Measurements from ENCODE around the gene B3GAT1. TPM values are rescaled to one million over a fixed set of nuclear protein-coding genes. Genes with fewer than 3 reads are reported as not detected.
A peak's percentile ranks its signal among the peaks of the same experiment; 100 is the strongest.

The B3GAT1 gene
- total RNA-seq, 1 donor from 2014 or later: 0.27 TPM

DNA sequence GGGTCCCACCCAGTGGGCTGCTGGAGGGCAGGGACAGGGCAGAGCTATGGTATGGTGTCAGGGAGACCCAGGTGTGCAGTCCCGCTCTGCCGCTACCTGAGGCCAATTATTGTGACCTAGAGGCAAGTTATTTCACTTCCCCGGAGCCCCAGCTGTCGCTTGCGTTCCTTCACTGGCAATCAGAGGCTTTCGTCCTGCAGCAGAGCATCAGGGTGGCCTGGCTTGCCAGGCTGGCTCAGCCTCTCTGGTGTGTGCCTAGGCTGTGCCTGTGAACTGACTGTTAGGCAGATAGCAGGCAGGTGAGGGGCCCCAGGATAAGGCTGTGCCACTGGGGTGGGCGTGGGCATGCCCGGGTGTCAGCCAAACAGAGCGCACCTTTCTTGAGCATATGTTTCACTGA is 48.9 kb downstream of the B3GAT1 start:
- intact Hi-C loops (cut with DNase I): no loop called here
- peak; percentile 74 for DNase-seq (ENCODE audit: low spot score)

DNA sequence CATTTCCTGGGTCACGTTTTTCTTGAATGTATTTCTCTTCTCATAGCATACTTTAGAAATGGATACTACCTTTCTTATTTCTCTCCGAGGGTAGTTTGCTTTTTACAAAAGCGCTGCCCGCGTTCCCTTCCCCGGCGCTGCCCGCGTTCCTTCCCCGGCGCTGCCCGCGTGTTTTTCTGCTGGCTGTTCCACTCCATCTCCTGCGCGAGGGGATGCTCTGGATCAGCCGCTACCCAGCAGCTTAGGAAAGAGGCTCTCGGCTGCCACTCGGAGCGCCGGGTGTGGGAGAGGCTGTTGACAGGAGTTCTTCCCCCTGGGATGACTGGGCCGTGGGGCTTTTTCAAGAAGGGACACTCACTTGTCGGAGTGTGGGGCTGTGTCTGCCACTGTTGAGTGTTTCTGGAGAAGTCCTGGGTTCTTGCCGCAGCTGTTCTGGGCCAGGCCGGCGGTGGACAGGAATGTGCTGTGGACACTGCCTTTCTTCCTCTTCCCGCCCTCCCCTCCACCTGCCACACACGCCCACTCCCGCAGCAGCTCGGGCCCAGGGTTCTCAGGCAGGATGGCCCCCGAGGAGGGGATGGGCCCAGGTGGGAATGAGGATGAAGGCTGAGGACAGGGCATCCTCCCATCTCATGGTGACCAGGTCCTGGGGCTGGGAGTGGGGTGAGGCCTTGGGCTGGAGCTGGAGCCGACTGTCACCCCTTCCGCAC is 49.7 kb downstream of the B3GAT1 start:
- peak; percentile 66 for DNase-seq (ENCODE audit: low spot score)
- intact Hi-C loops (cut with DNase I): no loop called here

DNA sequence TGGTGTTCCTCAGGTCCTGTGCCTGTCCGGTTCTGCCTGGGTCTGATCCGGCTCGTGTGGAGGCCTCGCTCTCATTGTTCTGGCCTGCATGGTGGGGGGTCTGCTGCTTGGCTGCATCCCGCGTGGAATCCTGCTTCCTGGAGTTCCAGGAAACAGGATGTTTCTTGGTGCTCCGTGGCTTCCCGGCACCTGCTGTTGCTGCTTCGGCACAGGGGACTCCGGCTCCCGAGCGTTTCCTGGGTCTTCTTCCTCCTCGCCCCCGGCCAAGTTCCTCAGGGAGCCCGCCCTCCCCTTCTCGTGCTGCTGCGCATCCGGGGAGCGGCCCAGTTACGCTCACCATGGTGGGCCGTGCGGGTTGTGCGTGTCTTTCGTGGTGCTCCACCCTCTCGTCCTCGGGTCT is 50.4 kb downstream of the B3GAT1 start:
- DNase-seq (ENCODE audit: low spot score): peak; percentile 57
- intact Hi-C loops (cut with DNase I): no loop called here

DNA sequence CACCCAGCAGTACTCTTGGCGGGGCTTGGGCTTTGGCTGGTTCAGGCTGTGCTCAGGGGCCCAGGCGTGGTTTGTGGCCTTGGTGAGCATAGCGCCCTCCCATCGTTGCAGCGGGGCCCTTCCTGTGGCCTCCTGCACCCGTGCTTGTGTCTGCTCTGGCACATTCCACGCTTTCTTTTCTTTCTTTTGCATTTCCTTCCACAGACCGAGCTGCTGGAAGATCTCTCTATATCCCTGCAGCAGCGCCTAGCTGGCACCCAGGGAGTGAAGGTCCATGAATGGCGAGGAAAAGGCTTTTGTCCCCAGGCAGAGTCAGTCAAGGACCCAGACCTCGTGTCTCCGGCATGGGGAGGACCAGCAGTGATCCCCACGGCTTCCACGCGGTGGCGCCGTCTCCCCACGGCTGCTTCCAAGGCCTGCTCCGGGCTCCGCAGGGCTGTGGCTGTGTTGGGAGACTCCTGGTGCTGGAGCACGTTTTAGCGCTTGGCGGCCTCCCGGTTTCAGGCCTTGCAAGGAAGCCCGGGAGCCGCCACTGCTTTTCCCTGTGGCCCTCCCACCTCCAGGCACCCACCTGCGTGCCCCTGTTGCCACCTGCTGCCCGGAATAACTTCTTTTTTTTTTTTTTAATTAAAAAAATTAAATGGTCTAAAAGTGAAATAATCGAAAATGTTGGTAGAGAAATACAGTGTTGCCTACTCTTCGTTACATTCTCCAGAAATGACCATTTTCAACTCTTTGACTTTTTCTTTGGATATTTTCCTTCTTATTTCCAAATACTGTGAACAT is 51.8 kb downstream of the B3GAT1 start:
- intact Hi-C loops (cut with DNase I): no loop called here

DNA sequence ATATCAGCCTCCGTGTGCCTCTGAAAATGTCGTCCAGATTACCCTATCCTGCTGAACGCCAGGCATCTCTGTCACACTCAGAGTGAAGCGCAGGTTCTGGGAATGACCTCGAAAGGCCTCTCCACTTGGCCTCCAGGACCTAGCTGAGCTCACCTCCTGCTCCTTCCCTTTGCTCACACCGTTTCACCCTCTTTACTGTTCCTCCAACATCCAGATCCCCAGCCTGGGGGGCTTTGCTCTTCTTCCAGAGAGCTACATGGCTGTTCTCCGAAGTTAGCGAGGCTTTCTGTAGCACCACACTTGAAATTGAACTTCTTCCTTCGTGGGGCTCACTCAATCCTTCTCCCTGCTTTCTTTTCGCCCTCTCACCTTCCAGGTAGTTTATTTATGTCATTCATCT is 52.4 kb downstream of the B3GAT1 start:
- intact Hi-C loops (cut with DNase I): no loop called here
- DNase-seq (ENCODE audit: low spot score): peak; percentile 54

More for the DNA sequence above, 51.8 kb downstream of the B3GAT1 start:
- DNase-seq (ENCODE audit: low spot score): peak; percentile 76

DNA sequence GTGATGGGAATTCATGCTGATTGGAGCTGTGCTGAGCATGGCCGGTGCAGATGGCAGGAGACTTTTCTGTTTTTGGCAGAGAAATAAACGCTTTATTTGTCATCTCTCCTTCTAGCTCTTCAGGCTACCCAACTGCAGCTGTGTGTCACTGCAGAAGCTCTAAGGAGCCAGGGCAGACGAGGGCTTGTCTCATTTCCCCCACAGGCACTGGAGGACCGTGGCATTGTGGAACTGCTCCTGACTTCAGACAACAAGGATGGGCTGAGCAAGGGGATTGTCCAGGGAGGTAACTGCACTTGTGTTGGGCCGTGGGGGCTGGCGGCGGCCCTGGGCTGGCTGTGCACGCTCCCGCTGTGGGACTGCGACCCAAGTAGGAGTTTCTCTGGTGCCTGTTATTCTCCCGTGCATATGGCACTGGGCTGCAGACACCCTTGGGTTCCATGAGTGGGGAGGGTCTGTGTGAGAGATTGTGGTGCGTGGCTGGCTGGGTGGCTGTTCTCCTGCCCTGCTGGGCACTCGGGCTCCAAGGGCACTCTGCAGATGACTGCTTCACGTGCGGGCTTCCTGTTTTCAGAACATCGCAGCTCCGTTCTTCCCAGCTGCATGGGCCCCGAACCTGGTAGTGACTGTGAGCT is 53.1 kb downstream of the B3GAT1 start:
- peak; percentile 72 for DNase-seq (ENCODE audit: low spot score)
- intact Hi-C loops (cut with DNase I): no loop called here

DNA sequence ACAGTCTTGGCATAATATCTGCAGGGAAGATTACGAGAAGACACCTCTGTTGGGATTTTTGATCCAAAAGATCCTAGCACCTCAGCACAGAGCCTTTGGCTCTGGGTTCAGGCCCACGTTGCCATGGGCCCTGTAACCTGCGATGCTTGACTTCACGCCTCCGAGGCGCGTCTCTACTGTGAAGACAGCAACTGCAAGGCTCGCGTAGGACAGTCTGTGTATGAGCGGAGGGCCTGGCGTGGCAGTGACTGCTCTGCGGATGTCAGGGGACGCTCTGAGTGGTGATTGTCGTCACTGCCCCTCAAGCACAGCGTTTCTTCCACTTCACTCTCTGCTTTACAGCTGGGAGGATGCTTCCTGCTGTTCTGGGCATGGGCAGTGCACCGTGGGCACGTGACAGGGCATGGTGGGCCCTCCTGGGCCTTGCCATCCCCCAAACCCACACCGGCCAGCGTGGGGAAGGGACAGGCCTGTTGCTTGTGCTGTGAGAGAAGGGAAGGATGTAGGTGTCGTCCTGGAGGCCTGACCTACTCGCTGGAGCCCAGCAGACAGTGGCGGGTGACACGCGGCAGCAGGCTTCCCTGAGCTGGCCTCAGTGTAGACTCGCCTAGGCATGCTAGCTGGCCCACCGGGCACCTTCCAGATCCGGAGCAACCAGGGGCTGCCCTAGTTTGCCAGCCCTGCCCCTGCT is 53.7 kb downstream of the B3GAT1 start:
- intact Hi-C loops (cut with DNase I): no loop called here
- DNase-seq (ENCODE audit: low spot score): peak; percentile 56

DNA sequence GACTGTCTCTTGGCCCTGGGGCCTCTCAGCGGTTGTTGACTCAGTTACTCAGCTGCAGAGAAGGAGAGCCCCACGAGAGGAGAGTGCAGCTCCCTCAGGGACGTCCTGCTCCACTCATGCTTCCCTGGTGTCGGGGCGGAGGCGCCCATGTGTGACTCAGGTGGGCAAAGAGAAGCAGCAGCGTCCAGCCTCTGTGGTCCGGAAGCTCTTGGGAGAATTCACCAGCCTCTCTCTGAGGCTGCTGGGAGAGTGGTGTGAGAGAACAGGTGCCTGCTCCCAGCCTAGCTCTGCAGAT is 54.5 kb downstream of the B3GAT1 start:
- intact Hi-C loops (cut with DNase I): no loop called here
- DNase-seq (ENCODE audit: low spot score): peak; percentile 53

DNA sequence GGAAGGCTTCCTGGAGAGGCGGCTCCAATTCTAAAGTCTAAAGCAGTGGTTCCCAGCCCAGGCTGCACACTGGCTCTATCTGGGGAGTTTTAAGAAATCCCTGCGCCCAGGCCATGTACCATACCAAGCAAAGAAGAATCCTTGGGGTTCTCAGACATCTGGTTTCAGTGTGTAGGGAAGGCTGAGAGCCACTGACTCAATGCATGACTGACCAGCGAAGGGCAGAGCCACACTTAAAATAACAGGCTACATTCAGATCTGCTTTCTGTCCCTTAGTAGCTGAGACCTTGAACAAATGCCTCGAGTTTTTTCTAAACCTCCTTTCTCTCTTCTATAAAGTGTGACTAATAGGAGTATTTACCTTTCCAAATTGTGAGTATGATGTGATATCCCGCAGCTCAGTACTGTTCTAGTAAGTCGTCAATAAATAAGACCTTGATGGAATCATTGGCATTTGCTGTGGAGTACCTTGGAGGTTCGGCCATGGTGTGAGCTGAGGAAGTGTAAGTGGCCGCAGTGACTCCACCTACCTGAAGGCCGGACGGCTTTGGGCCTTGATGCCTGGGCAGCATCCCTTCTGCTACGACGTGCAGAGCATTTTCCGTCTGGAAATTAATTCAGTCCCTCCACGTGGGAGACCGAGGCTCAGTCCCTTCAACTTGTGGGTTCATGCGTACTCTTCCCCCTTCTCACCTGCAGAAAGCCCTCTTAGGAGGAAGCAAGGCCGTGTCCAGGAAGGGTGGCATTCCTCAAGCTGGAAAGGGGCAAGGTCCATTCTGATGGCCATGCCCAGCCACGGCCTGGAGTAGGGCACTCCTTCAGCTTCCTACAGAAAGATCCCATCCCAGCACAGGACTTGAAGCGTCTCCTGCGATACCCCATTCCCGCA is 55.1 kb downstream of the B3GAT1 start:
- DNase-seq (ENCODE audit: low spot score): peak; percentile 19
- intact Hi-C loops (cut with DNase I): no loop called here

DNA sequence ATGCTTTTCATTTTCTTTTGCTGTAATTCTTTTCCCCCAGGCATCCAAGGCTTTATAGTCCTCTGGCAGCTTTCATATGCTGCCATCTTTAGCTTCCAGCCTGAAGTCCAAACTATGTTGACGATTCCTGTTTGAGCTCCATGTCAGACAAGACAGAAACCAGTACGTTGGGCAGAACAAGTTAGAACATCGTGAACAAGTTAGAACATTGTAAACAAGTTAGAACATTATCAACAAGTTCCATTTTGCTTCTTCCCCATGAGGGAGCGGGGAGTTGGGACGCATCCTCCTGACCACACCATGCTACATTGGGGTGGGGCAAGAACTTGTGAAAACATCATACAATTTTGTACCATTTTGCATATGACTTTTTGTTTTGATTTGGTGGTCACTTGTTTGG is 56.4 kb downstream of the B3GAT1 start:
- intact Hi-C loops (cut with DNase I): no loop called here

DNA sequence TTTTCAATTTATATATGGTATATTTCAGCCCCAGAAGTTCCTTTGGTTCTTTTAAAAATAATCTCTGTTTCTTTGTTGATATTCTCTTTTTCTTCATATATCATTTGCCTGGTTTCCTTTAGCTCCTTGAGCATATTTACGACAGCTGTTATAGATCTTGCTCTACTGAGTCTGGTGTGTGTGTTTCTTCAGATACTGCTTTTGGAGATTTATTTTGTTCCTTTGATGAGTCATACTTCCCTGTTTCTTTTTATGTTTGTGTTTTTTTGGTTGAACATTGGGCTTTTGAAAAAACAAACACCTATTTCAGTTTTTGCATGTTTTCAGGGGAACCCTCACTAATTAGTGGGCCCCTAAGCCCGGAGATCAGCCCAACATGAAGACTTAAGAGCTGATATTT is 56.9 kb downstream of the B3GAT1 start:
- no peak for DNase-seq (ENCODE audit: low spot score)
- intact Hi-C loops (cut with DNase I): no loop called here

More for the DNA sequence above, 56.4 kb downstream of the B3GAT1 start:
- DNase-seq (ENCODE audit: low spot score): peak; percentile 4

DNA sequence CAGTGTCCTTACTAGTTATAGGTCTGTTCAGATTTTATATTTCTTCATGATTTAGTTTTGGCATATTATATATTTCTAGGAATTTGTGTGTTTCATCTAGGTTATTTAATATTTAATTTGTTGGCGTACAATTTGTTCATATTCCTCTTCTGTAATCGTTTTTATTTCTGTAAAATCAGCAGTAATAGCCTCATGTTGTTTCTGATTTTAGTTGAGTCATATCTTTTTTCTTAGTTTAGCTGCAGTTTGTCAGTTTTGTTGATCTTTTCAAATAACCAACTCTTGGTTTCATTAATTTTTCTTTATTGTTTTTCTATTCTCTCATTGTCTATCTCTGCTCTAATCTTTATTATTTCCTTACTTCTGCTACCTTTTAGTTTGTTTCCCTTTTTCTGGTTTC is 59.9 kb downstream of the B3GAT1 start:
- no peak for DNase-seq (ENCODE audit: low spot score)
- intact Hi-C loops (cut with DNase I): no loop called here

DNA sequence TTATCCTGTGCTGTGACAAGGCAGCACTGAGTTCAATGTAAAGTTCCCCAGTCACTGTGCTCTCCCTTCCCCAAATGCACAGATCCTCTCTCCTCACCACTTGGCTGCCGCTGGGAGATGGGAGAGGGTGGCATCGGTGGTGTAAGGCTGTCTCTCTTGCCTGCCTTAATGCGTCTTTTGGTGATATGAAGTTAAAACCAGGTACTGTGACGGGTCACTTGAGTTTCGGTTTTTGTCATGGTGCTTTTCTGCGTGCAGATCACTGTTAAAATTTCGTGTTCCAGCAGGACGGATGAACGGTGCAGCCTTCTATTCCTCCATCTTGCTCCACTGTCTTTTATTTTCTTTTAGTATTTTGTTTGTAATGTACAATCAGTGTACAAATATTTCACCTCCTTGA is 61.7 kb downstream of the B3GAT1 start:
- peak; percentile 47 for DNase-seq (ENCODE audit: low spot score)
- intact Hi-C loops (cut with DNase I): no loop called here

DNA sequence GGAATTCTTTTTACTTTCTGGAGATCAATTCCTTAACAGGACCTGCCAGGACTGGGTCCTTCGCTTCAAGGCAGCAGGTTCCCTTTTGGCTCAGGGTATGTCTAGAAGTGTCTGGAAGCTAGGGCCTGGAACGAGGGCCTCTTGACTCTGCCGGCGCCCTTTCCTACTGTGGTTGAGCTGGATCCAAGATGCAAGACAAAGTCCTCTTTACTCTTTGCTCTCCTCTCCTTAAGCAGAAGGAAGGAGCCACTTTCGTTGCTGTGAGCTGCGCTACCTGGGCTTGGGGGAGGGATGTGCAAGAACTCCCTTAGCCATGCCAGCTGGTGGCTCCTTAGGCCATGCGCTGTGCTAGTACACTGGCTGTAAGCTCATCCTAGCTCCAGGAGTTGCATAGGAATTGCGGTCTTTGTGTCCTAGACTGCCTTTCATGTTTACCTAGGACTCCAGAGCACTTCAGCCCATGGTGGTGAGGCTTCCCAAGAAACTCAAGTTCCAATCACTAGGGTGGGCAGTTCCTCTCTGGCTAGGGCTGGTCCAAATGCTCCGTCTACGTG is 62.2 kb downstream of the B3GAT1 start:
- peak; percentile 47 for DNase-seq (ENCODE audit: low spot score)
- intact Hi-C loops (cut with DNase I): no loop called here

DNA sequence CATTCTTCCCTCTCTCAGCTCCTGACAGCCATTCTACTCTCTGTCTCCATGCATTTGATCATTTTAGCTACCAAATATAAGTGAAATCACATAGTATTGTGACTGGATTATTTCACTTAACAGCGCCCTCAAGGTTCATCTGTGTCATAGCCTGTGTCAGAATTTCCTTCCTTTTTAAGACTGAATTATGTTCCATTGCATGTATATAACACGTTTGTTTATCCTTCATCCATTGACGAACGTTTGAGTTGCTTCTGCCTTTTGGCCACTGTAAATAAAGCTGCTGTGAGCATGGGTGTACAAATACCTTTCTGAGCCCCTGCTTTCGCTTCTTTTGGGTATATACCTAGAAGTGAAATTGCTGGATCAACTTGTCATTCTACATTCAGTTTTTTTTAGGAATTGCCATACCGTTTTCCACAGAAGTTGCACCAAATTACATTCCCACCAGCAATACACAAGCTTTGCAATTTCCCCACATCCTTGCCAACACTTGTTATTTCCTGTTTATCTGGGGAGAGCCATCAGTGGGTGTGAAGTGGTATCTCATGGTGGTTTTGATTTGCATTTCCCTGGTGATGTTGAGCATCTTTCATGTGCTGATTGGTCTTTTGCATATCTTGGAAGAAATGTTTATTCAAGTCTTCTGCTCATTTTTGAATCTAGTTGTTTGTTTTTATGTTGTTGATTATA is 62.8 kb downstream of the B3GAT1 start:
- intact Hi-C loops (cut with DNase I): no loop called here
- DNase-seq (ENCODE audit: low spot score): no peak

DNA sequence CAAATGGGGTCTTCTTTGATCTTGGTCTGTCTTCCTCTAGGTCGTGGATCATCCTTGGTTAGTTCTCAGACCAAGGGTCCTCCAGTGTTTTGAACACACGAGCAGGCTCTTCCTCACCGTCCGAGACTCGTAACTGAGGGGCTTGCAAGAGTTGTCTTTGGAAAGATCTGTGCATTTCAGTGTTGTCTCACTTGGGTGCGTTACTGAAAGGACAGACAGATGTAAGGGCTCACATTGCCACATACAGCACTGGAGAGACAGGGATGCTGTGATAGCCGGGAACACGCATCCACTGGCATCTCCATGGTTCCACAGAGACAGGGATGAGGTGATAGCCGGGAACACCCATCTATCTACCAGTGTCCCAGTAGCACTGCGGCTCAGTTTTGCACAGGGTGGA is 64.6 kb downstream of the B3GAT1 start:
- intact Hi-C loops (cut with DNase I): no loop called here
- DNase-seq (ENCODE audit: low spot score): peak; percentile 41

DNA sequence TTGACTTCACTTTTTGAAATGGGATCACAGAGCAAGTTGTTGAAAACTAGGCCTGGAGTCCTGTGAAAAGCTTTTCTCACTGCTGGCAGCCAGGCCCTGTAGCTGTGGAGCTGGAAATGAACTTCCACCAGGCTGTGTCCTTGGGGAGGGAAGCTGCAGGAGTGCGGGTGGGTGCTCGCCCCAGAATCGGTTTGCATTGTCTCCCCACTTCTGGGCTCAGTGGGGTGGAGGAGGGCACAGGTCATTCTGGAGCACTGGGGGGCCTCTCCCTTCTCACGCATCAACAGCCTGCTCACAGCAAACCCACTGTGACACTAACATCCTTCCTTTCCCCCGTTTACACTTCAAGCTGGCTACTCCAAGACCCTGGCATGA is 65.1 kb downstream of the B3GAT1 start:
- DNase-seq (ENCODE audit: low spot score): no peak
- intact Hi-C loops (cut with DNase I): no loop called here

DNA sequence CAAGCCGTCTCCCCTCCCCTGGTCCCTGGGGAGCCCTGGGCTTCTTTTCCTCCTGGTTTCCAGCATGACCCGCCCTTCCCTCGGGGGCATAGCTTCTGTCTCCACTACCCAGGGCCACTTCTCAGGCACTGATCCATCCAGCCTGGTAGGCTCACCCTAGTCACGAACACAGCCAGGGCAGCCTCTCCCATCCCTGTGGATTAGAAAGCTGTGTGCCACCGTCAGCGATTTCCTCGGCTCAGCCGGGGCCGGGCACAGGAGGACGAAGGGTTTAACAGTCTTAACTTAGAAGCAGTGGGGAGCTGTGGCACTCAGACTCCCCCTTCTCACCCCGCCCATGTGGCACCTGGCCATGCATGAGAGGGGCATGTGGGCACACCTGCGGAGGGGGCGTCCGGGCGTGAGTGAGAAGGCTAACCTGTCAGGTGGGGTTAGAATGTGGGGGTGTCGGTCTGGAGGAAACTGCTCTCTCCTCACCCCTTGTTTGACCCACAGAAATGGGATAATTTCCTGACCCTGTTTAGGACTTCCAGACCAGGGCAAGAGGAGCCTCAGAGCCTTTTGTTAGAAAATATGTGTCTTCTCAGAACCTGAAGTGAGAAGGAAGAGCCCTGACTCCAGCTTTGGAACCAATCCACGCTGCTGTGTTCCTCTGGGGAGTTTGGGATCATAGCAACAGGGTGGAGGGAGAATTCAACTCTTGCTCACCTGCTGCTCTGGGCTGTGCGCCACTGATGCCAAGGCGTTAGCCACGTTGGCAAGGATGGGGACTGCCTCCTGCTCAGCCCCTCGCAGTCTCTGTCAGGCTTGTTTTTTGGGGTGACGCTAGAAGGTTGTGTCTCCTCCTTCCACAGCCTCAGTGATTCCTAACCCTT is 65.7 kb downstream of the B3GAT1 start:
- intact Hi-C loops (cut with DNase I): no loop called here
- DNase-seq (ENCODE audit: low spot score): no peak

All from cardiac septum (tissue), 1 donor.